8988T (cell line): ENCODE data around the gene PRKAR1B.
"Not testable (repeated sequence)": the region's sequence is repeated elsewhere in the genome, so short reads cannot be mapped to it uniquely, and the experiment has no call there.

Experiments used
- DNase-seq: peaks from one replicate; pipeline ENCODE4 v3.0.0; 2011

The PRKAR1B gene

GRCh38 chr7:665736-666453 is 61.2 kb downstream of the PRKAR1B start:
- no peak for DNase-seq

- no peak for DNase-seq
These were observed 61.9 kb downstream of the PRKAR1B start for GRCh38 chr7:664997-665735.

- DNase-seq: no peak
These were observed 62.7 kb downstream of the PRKAR1B start for GRCh38 chr7:664402-664775.

GRCh38 chr7:662576-662975 is 64.5 kb downstream of the PRKAR1B start:
- no peak for DNase-seq

- DNase-seq: no peak
These were observed 67.1 kb downstream of the PRKAR1B start for GRCh38 chr7:659996-660395.

GRCh38 chr7:659306-659847 is 67.7 kb downstream of the PRKAR1B start:
- DNase-seq: no peak

- no peak for DNase-seq
These were observed 69.4 kb downstream of the PRKAR1B start for GRCh38 chr7:657565-658119.

- not testable (repeated sequence) for DNase-seq
These were observed 70.1 kb downstream of the PRKAR1B start for GRCh38 chr7:657010-657409.

- DNase-seq: no peak
These were observed 71.3 kb downstream of the PRKAR1B start for GRCh38 chr7:655758-656157.

- no peak for DNase-seq
These were observed 73.0 kb downstream of the PRKAR1B start for GRCh38 chr7:653829-654764.

- DNase-seq: no peak
These were observed 74.2 kb downstream of the PRKAR1B start for GRCh38 chr7:652881-653280.

- DNase-seq: not testable (repeated sequence)
These were observed 74.9 kb downstream of the PRKAR1B start for GRCh38 chr7:652167-652566.

GRCh38 chr7:651032-651728 is 75.9 kb downstream of the PRKAR1B start:
- DNase-seq: no peak

GRCh38 chr7:650339-651031 is 76.6 kb downstream of the PRKAR1B start:
- no peak for DNase-seq

- DNase-seq: no peak
These were observed 80.1 kb downstream of the PRKAR1B start for GRCh38 chr7:646951-647350.

- no peak for DNase-seq
These were observed 80.6 kb downstream of the PRKAR1B start for GRCh38 chr7:646487-646886.

GRCh38 chr7:645606-646005 is 81.5 kb downstream of the PRKAR1B start:
- DNase-seq: no peak

- DNase-seq: no peak
These were observed 82.4 kb downstream of the PRKAR1B start for GRCh38 chr7:644381-645305.

GRCh38 chr7:641966-642365 is 85.1 kb downstream of the PRKAR1B start:
- no peak for DNase-seq

- no peak for DNase-seq
These were observed 85.8 kb downstream of the PRKAR1B start for GRCh38 chr7:641269-641671.
